Measurements from ENCODE around the gene WWOX.

DNA sequence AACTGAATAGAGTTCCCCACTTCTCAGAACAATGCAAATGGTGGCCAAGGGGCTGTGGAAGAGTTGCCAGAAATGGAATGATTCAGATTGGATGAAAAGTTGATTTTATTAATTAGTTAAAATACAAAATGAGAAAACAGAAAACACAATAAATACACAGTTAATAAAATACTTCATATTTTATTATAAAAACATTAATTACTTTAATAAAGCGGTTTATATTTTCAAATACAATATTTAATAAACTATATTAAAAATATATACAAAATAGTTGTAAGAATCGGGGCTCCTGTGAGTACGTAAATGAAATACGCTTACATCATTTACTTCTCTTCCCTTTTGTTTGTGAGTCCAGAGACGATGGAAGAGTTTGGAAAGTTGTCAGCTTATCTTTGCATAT, 507.6 kb downstream of the WWOX start:
- no peak for TF ChIP-seq ZNF274 (IDR thresholded peaks at IDR 0.05; ENCODE audit: low read depth, low read length)
- no peak for TF ChIP-seq YY1 (IDR thresholded peaks at IDR 0.05; ENCODE audit: insufficient read depth, insufficient read length)

Data from NT2/D1 (cell line).